ENCODE measurements around the gene FMO1.
A peak's percentile ranks its signal among the peaks of the same experiment; 100 is the strongest.

- TF ChIP-seq, protein P1, sequence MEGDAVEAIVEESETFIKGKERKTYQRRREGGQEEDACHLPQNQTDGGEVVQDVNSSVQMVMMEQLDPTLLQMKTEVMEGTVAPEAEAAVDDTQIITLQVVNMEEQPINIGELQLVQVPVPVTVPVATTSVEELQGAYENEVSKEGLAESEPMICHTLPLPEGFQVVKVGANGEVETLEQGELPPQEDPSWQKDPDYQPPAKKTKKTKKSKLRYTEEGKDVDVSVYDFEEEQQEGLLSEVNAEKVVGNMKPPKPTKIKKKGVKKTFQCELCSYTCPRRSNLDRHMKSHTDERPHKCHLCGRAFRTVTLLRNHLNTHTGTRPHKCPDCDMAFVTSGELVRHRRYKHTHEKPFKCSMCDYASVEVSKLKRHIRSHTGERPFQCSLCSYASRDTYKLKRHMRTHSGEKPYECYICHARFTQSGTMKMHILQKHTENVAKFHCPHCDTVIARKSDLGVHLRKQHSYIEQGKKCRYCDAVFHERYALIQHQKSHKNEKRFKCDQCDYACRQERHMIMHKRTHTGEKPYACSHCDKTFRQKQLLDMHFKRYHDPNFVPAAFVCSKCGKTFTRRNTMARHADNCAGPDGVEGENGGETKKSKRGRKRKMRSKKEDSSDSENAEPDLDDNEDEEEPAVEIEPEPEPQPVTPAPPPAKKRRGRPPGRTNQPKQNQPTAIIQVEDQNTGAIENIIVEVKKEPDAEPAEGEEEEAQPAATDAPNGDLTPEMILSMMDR (conservative IDR thresholded peaks at IDR 0.05; ENCODE audit: low read length), result peak; percentile 99
- TF ChIP-seq EZH2phosphoT487 (IDR thresholded peaks at IDR 0.05; ENCODE audit: borderline replicate concordance, low read depth, low read length), result no peak
These were observed 65.6 kb downstream of the FMO1 start, which contains the start of gene FMO4 for GRCh38 chr1:171313835-171314320.
